ENCODE measurements around the gene FASN. TPM values are rescaled to one million over a fixed set of nuclear protein-coding genes. Genes with fewer than 3 reads are reported as not detected.

FASN gene
- polyA plus RNA-seq, 1 experiment = 11.3 TPM

GRCh38 chr17:82076785-82077591, 21.0 kb downstream of the FASN start:
- DNase-seq (ENCODE audit: low read depth) = no peak
- H3K27me3 ChIP-seq (ENCODE audit: control insufficient read depth, insufficient read depth, low read length) = no peaks in the 10 kb centered on the region
- TF ChIP-seq, protein P1, sequence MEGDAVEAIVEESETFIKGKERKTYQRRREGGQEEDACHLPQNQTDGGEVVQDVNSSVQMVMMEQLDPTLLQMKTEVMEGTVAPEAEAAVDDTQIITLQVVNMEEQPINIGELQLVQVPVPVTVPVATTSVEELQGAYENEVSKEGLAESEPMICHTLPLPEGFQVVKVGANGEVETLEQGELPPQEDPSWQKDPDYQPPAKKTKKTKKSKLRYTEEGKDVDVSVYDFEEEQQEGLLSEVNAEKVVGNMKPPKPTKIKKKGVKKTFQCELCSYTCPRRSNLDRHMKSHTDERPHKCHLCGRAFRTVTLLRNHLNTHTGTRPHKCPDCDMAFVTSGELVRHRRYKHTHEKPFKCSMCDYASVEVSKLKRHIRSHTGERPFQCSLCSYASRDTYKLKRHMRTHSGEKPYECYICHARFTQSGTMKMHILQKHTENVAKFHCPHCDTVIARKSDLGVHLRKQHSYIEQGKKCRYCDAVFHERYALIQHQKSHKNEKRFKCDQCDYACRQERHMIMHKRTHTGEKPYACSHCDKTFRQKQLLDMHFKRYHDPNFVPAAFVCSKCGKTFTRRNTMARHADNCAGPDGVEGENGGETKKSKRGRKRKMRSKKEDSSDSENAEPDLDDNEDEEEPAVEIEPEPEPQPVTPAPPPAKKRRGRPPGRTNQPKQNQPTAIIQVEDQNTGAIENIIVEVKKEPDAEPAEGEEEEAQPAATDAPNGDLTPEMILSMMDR (IDR thresholded peaks at IDR 0.05; ENCODE audit: insufficient read depth, low read depth, low read length) = no peak
- H3K4me3 ChIP-seq (ENCODE audit: low read depth, low read length) = no peak overlapping the region
- ChIA-PET CTCF (interaction anchor here (0.5 to 0.6 kb wide), 2 partner anchors 117 to 245 kb away, joined by 3 read pairs; no protein-coding TSS in a partner anchor), POLR2A (interaction anchor here (0.5 kb wide), 1 partner anchor 26 kb away, joined by 4 read pairs; no protein-coding TSS in a partner anchor)
- H3K36me3 ChIP-seq (ENCODE audit: control insufficient read depth, insufficient read depth, low read length) = peaks cover 30% of the 10 kb centered on the region

DNA sequence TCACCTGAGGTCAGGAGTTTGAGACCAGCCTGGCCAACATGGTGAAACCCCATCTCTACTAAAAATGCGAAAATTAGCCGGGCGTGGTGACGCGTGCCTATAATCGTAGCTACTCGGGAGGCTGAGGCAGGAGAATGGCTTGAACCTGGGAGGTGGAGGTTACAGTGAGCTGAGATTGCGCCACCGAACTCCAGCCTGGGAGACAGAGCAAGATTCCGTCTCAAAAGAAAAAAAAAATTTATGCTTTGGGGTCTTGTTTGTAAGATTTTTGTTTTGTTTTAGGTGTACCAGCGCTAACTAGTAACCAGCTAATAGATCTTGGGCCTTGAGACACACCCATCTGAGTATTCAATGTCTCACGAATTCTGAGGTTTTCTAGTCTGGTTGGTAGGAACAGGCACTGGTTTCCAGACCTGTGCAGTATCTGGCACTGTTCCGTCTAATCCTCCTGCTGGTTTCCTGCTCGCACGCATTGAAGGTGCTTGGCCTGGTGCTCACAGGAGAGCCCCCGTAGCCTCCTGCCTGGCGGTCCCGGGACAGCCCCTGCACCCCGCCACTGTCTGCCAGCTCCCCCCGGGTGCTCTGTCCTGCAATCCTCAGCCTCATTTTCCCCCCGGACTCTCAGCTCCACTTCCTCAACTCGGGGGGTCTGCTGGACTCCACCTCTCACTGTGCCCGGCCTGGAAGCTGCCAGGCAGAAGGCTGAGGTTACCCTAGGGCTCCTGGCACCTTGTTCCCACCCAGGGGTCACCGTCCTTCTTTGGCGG, 21.8 kb downstream of the FASN start:
- POLR2A ChIA-PET = no interaction called here
- CTCF ChIA-PET = interaction anchor here (0.5 to 0.6 kb wide), 2 partner anchors 117 to 246 kb away, joined by 3 read pairs; no protein-coding TSS in a partner anchor
- TF ChIP-seq, protein P1 (IDR thresholded peaks at IDR 0.05; ENCODE audit: insufficient read depth, low read depth, low read length) = no peak

DNA sequence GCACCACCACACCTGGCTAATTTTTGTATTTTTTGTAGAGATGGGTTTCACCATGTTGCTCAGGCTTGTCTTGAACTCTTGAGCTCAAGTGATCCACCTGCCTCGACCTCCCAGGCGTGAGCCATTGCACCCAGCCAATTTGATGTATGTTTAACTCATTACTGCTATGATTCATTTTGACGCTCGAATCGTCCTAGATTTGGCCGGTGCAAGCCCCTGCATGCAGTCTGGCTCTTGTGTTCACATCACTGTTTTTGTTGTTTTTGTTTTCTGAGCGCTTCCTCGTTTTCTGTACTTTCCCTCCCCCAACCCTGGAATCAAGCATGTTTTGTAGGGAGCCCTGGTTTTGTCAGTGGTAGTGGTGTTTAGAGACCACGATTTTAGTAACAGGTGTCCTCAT, 24.6 kb downstream of the FASN start:
- peaks cover 5% of the 10 kb centered on the region; the same call in 1 of the 2 replicates for H3K36me3 ChIP-seq (ENCODE audit: control insufficient read depth, insufficient read depth, low read length)
- POLR2A ChIA-PET = no interaction called here
- no peak for DNase-seq (ENCODE audit: low read depth)
- no peak overlapping the region for H3K4me3 ChIP-seq (ENCODE audit: low read depth, low read length)
- H3K27me3 ChIP-seq (ENCODE audit: control insufficient read depth, insufficient read depth, low read length) = no peaks in the 10 kb centered on the region
- CTCF ChIA-PET = interaction anchor here (1.1 kb wide), 1 partner anchor 114 kb away, joined by 3 read pairs; no protein-coding TSS in a partner anchor
- TF ChIP-seq, protein P1 (IDR thresholded peaks at IDR 0.05; ENCODE audit: insufficient read depth, low read depth, low read length) = no peak

More for the DNA sequence above, 21.8 kb downstream of the FASN start:
- DNase-seq (ENCODE audit: low read depth) = no peak
- no peak overlapping the region for H3K4me3 ChIP-seq (ENCODE audit: low read depth, low read length)
- peaks cover 25% of the 10 kb centered on the region for H3K36me3 ChIP-seq (ENCODE audit: control insufficient read depth, insufficient read depth, low read length)
- H3K27me3 ChIP-seq (ENCODE audit: control insufficient read depth, insufficient read depth, low read length) = no peaks in the 10 kb centered on the region

DNA sequence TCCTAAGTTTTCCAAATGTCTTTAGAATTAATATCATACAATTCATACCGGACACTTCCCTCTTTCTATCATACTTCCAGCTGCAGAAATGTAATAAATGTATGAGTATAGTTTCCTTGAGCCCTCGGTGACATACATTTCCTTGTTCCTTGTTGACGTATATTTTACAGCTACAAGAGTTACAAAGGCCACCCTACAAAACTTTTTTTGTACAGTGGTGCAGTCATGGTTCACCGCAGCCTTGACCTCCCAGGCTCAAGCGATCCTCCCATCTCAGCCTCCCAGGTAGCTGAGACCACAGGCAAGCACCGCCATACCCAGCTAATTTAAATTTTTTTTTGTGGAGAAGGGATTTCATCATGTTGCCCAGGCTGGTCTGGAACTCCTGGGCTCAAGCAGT, 25.2 kb downstream of the FASN start:
- POLR2A ChIA-PET = no interaction called here

More for the DNA sequence above, 25.2 kb downstream of the FASN start:
- TF ChIP-seq, protein P1 (IDR thresholded peaks at IDR 0.05; ENCODE audit: insufficient read depth, low read depth, low read length) = no peak
- Histone ChIP-seq H3K27me3 (ENCODE audit: control insufficient read depth, insufficient read depth, low read length) (no peaks in the 10 kb centered on the region), H3K36me3 (ENCODE audit: control insufficient read depth, insufficient read depth, low read length) (peaks cover 2% of the 10 kb centered on the region; the same call in 1 of the 2 replicates), H3K4me3 (ENCODE audit: low read depth, low read length) (no peak overlapping the region)
- CTCF ChIA-PET = interaction anchor here (1.1 kb wide), 1 partner anchor 113 kb away, joined by 3 read pairs; no protein-coding TSS in a partner anchor
- no peak for DNase-seq (ENCODE audit: low read depth)
